Measurements from ENCODE around the gene GFRA3. TPM values are rescaled to one million over a fixed set of nuclear protein-coding genes. Genes with fewer than 3 reads are reported as not detected.
A peak's percentile ranks its signal among the peaks of the same experiment; 100 is the strongest.

Gene GFRA3
- total and polyA plus RNA-seq, 8 donors = 0.47 to 2.6 (median 1.1) TPM

- DNase-seq (no peak), ATAC-seq (no peak), FAIRE-seq (no peak)
- Histone ChIP-seq H3K27ac (no peak overlapping the region), H3K27me3 (no peaks in the 10 kb centered on the region), H3K4me3 (no peak overlapping the region), H3K36me3 (no peaks in the 10 kb centered on the region), H3K4me1 (peaks cover 0 to 11% (median 0%) of the 10 kb centered on the region in 3 donors), H3K9me3 (no peaks in the 10 kb centered on the region)
- no peak for TF ChIP-seq CTCF (IDR thresholded peaks at IDR 0.05)
- WGBS, 2 donors = 72 to 75% methylated on average over 5 of the region's 5 CpGs
- intact Hi-C loops (cut with DNase I) = no loop called here
Observed at GRCh38 chr5:138271281-138271680, 3.1 kb downstream of the GFRA3 start.

GRCh38 chr5:138264183-138264582 is 10.2 kb downstream of the GFRA3 start:
- intact Hi-C loops (cut with DNase I) = no loop called here
- Histone ChIP-seq H3K27ac (no peak overlapping the region), H3K4me3 (no peak overlapping the region), H3K9me3 (no peaks in the 10 kb centered on the region), H3K4me1 (no peaks in the 10 kb centered on the region), H3K27me3 (no peaks in the 10 kb centered on the region), H3K36me3 (no peaks in the 10 kb centered on the region)
- TF ChIP-seq CTCF (IDR thresholded peaks at IDR 0.05) = no peak
- DNase-seq = no peak
- FAIRE-seq = no peak
- ATAC-seq = no peak
- 93% methylated on average over 8 of the region's 8 CpGs for WGBS, 2 donors

- Histone ChIP-seq H3K27ac (no peak overlapping the region), H3K27me3 (no peaks in the 10 kb centered on the region), H3K36me3 (no peaks in the 10 kb centered on the region), H3K4me1 (no peaks in the 10 kb centered on the region), H3K4me3 (no peak overlapping the region), H3K9me3 (no peaks in the 10 kb centered on the region)
- intact Hi-C loops (cut with DNase I) = no loop called here
- ATAC-seq (no peak), DNase-seq (no peak), FAIRE-seq (no peak)
- 81 to 87% methylated on average over 3 of the region's 3 CpGs for WGBS, 2 donors
- TF ChIP-seq CTCF (IDR thresholded peaks at IDR 0.05) = no peak
Observed at GRCh38 chr5:138263581-138263980, 10.8 kb downstream of the GFRA3 start.

GRCh38 chr5:138258704-138259292 is 15.6 kb downstream of the GFRA3 start:
- no peaks in the 10 kb centered on the region for H3K4me1 ChIP-seq
- no peak for TF ChIP-seq CTCF (IDR thresholded peaks at IDR 0.05)
- no peaks in the 10 kb centered on the region for H3K9me3 ChIP-seq
- no peaks in the 10 kb centered on the region for H3K36me3 ChIP-seq
- ATAC-seq (no peak), FAIRE-seq (no peak), DNase-seq (no peak)
- no peak overlapping the region for H3K4me3 ChIP-seq
- intact Hi-C loops (cut with DNase I) = no loop called here
- H3K27ac ChIP-seq = no peak overlapping the region
- H3K27me3 ChIP-seq = no peaks in the 10 kb centered on the region
- 74 to 78% methylated on average over 4 of the region's 4 CpGs for WGBS, 2 donors

- peak in 1 of 6 donors; percentile 47 for DNase-seq
- no peak overlapping the region for H3K27ac ChIP-seq
- no peaks in the 10 kb centered on the region for H3K4me1 ChIP-seq
- no peak overlapping the region for H3K4me3 ChIP-seq
- no peak for ATAC-seq
- 77 to 79% methylated on average over 29 of the region's 29 CpGs for WGBS, 2 donors
- no peaks in the 10 kb centered on the region for H3K9me3 ChIP-seq
- FAIRE-seq = no peak
- intact Hi-C loops (cut with DNase I) = no loop called here
- no peaks in the 10 kb centered on the region for H3K36me3 ChIP-seq
- no peaks in the 10 kb centered on the region for H3K27me3 ChIP-seq
- no peak for TF ChIP-seq CTCF (IDR thresholded peaks at IDR 0.05)
Observed at GRCh38 chr5:138257583-138257982, 16.8 kb downstream of the GFRA3 start.
